Measurements from ENCODE around the gene C1orf226.

The C1orf226 gene

DNA sequence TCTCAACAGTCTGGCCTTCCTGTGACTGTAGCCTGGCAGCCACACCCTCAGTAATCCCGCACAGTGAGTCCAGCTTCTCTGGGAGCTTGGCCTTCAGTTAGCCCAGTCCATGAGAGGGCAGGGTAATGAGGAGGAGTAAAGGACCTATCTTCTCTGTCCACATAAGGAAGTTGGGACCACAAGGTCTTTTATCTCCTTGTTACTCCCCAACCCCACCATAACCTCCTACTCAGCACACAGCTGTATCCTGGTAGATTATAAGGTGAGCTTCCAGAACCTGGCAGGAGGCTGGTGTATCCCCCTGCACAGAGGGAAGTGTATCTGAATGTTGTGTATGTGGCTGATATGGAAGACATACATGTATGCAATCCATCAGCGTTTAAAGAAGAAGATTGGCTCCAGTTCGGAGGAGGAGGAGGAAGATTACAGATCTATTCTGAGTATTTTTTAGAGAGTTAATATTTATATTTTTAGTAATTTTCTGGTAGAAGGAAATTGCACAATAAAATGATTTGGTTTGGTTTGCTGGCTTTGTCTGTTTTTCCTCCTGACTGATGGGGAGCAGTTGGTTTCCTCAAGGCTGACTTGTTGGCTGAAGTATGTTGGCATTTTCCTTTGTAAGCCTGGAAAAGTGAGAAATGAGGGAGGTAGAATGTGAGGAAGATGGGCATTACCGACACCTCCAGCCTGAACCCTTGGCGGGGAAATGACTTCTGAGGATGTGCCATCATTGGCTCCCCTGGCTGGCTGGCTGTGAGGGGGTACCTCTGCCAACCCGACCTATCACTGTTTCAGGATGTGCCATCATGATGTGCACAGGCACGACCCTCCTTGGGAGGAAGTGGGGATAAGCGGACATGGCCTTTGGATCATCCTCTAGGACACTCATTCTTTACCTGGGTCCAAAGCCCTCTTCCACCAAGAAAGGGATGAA, 5.0 kb downstream of the C1orf226 start:
- DNase-seq = no peak

- DNase-seq = no peak
These were observed 5.9 kb downstream of the C1orf226 start for GRCh38 chr1:162387226-162388082.

GRCh38 chr1:162388083-162388594, 6.6 kb downstream of the C1orf226 start:
- no peak for DNase-seq

- DNase-seq = no peak
These were observed 7.1 kb downstream of the C1orf226 start for GRCh38 chr1:162388615-162389014.

DNA sequence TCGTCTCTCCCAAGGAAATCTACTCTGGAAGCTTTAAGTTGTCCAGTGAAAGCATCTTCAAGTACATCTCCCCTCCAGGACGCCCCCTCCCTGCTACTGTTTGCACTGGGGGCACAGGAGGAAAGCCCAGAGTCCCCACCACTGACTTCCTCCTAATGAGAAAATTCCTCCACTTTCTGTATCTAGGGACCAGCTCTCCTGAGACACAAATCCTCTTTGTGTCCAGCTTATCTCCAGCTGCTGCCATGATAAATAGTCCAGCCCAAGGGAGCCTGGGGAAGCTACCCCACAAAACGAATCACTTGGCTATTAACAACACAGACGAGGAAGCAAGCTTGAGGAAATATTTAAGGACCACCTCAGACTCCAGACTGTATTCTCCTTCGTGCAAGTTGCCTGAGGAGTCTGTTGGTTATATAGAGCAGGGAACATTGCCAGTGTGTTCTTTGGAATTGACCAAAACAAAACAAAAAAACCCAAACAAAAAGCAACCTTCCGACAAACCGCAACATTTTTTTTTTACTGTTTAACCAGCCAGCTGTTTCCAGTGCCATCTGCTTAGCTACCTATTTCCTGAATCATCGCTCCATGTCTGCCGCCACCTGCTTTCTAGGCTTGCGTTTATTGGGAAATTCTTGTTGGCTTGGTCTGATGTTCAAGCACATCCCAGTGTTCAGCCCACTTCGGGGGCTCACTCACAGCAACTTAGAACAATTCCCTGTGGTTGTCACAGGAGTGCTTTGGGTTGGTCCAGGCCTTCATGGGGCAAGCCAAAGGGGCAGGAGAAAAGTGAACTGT, 7.7 kb downstream of the C1orf226 start:
- DNase-seq = peak; percentile 22 to 40

GRCh38 chr1:162389971-162390370, 8.4 kb downstream of the C1orf226 start:
- no peak for DNase-seq

- no peak for DNase-seq
These were observed 9.1 kb downstream of the C1orf226 start for GRCh38 chr1:162390396-162391185.

DNA sequence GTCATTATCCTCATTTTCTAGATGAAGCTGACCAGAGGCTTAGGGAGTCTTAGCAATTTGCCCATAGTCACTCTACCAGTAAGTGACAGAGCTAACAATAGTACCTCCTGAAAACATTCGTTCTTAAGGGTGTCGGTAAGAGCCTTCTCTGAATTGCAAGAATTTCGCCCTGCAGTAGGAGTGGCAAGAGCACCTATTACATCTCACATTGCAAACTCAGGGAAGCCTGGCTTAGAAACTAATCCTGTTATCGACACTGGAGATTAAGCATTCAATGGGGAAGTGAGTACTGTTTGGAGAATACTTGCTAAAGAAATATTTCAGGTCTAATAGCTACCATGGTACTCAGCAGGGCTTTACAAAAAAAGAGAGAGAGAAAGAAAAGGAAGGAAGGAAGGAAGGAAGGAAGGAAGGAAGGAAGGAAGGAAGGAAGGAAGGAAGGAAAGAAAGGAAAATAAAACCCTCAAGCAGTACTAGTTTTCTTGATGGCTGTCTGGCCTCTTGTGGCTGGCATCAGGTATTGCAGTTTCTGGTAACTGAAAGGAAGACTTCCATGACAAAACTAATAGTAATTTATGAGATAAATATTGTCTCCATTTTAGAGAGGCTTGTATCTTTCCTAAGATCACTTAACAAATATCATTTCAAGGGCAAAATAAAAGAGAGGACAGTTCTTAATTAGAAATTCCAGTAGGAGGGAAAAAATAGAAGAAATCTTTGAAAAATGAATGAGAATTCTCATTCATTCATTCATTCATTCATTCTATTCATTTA, 10.4 kb downstream of the C1orf226 start:
- DNase-seq = peak; percentile 41 to 80

GRCh38 chr1:162396201-162396906, 14.8 kb downstream of the C1orf226 start:
- DNase-seq = no peak

DNA sequence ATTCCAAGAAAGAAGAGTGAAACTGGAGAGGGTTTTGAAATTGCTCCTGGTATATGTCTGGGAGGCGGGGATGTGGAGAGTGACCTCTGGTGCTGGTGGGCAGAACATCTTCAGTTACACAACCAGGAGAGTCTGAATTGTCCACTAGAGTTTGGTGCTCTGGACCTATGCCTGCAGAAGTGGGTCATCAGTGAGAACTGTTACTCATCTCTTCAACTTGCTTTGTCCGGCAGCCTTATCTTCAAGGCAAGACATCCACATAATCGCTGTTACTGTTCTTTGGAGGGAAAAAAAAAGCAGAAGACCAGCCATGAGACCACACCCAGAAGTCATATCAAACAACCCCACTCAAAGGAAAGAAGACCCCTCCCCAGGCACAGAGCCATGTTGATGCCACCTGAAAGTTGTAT, 15.5 kb downstream of the C1orf226 start:
- DNase-seq = no peak

DNA sequence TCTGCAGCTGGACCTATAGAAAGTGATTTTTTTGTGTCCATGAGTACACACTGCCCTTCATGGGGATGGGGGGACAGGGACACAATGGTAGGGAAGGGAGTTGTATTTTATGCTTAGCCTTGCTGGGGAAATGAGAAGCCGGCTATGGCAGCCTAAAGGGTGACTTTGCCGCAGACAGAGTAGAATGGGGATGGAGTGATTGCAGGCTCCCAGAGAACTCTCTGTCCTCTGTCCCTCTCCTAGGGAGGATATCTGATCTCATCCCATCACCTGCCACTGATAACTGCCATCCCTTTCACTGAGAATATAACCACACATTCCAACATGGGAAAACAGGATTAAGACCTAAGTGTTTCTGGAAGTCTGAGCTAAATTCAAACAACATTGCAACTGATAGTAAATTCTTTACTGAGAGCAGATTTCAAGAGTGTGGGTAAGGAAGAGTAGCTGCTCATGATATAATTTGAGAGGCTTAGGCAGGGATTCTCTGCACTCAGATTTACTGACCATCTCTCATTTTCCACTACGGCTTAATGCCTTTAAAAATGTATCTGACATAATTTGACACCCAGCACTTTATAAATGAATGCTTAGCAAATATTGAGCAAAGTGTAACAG, 16.5 kb downstream of the C1orf226 start:
- DNase-seq = peak in 1 of 2 experiments; percentile 22

GRCh38 chr1:162398999-162399580, 17.6 kb downstream of the C1orf226 start:
- DNase-seq = peak in 1 of 2 experiments; percentile 16

GRCh38 chr1:162400790-162401355, 19.3 kb downstream of the C1orf226 start:
- DNase-seq = peak in 1 of 2 experiments; percentile 16

- DNase-seq = no peak
These were observed 23.1 kb downstream of the C1orf226 start for GRCh38 chr1:162404550-162405160.

- no peak for DNase-seq
These were observed 24.3 kb downstream of the C1orf226 start for GRCh38 chr1:162405800-162406199.

DNA sequence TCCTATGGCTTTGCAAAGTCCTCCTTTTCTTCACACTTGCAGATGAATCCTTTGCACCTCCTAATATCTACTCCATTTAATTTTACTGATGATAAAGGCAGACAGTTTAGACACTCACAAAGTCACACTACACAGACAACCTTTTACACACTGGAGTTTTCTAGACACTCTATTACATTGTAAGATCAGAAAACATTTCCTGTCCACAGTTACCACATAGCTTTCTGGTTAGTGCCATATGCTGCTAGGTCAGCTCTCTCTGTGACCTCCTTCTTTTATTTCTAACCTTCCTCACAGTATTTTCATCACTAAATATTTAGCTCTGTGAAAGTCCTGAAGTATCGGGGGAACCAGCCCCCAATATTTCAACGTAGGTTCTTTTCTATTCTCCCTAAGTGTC, 25.3 kb downstream of the C1orf226 start:
- DNase-seq = no peak

DNA sequence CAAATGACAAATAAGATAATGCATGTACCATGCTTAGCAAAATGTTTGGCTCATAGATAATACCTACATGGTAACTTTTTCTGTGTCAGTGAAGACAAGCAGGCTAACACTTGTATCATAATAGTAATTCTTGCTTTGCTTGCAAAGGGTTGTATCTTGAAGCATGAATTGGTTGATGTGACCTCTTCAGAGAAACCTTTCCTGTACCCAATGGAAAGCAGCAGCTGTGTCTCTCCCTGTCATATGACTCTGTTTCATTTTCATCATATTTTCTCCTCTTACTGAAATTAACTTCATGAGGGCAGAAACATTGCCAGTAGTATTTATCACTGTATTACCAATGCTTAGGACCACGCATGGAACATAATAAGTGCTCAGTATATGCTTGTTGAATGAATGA, 26.0 kb downstream of the C1orf226 start:
- no peak for DNase-seq

GRCh38 chr1:162412002-162412401, 30.5 kb downstream of the C1orf226 start, which contains the start of gene SH2D1B:
Gene SH2D1B (minus strand): TSS chr1:162412136. CDS start chr1:162412016, 120 bp downstream.
- no peak for DNase-seq
